GM23338 (cell line): ENCODE measurements around the gene ABCC9.

Experiments
- CREB1 ChIP-seq: fragments of 250-450 bp; sonication (Bioruptor Pico); IDR thresholded peaks from 2 replicates; pipeline ENCODE4 v1.5.0; 2020; ENCODE audit warnings: low read depth, mild to moderate bottlenecking, moderate library complexity
- EZH2 ChIP-seq: fragments of 200-600 bp; sonication (generic); IDR thresholded peaks from one replicate; pipeline ENCODE4 v1.8.0; 2017; ENCODE audit warnings: antibody characterized with exemption, mild to moderate bottlenecking, low read depth; ENCODE audit not compliant: unreplicated experiment
- EZH2phosphoT487 ChIP-seq: fragments of 200-600 bp; sonication (generic); IDR thresholded peaks from one replicate; pipeline ENCODE4 v1.8.1; 2018; ENCODE audit warnings: antibody characterized with exemption; ENCODE audit not compliant: unreplicated experiment
- POLR2AphosphoS5 ChIP-seq: IDR thresholded peaks from 2 replicates; pipeline ENCODE4 v1.6.1; 2016; ENCODE audit warnings: antibody characterized with exemption, low read depth
- REST ChIP-seq: IDR thresholded peaks from one replicate; pipeline ENCODE4 v1.6.1; 2018; ENCODE audit warnings: antibody characterized with exemption; ENCODE audit not compliant: unreplicated experiment
- STAT1 ChIP-seq: IDR thresholded peaks from one replicate; pipeline ENCODE4 v1.6.1; 2016; ENCODE audit warnings: antibody characterized with exemption; ENCODE audit not compliant: unreplicated experiment
- TF ChIP-seq, protein P1 (sequence below), 2 experiments: fragments of 200-600 bp in 1 of 2; sonication (generic) in 1 of 2; conservative IDR thresholded peaks; 2 replicates each; pipeline versions ENCODE4 v1.5.1 to v1.6.1; 2016 to 2017; ENCODE audit warnings: antibody characterized with exemption in 2 of 2, low read depth in 2 of 2, mild to moderate bottlenecking in 2 of 2, moderate library complexity in 1 of 2

DNA sequence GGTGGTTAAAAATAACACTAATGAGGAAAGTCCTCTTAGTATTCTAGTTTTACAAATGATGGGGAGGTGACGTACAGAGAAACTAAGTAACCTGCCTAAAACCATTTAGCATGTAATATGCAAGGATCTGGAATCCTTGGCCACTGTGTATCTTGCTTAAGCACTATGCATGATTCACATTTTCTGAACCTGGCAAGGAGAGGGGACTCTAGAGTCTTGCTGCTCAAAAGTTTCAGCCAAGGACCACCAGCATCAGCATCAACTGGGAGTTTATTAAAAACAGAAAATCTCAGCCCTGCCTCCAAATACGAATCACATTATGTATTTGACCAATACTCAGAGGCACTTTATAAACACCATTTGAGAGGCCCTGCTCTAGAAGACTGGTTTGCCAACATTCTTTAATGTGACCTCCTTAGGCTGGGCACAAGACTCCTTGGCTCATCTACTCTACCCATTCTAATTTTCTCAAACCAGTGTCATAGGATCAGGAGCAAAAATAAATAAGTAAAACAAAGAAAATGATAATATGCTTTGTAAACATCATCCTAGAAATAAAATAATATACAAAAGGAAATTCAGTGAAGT is 52.9 kb downstream of the ABCC9 start:
- TF ChIP-seq POLR2AphosphoS5 (no peak), EZH2phosphoT487 (no peak), EZH2 (no peak), REST (no peak), STAT1 (no peak), CREB1 (CRISPR knock-in tag) (no peak)
- TF ChIP-seq, protein P1, sequence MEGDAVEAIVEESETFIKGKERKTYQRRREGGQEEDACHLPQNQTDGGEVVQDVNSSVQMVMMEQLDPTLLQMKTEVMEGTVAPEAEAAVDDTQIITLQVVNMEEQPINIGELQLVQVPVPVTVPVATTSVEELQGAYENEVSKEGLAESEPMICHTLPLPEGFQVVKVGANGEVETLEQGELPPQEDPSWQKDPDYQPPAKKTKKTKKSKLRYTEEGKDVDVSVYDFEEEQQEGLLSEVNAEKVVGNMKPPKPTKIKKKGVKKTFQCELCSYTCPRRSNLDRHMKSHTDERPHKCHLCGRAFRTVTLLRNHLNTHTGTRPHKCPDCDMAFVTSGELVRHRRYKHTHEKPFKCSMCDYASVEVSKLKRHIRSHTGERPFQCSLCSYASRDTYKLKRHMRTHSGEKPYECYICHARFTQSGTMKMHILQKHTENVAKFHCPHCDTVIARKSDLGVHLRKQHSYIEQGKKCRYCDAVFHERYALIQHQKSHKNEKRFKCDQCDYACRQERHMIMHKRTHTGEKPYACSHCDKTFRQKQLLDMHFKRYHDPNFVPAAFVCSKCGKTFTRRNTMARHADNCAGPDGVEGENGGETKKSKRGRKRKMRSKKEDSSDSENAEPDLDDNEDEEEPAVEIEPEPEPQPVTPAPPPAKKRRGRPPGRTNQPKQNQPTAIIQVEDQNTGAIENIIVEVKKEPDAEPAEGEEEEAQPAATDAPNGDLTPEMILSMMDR (conservative IDR thresholded peaks at IDR 0.05; ENCODE audit: low read depth in 2 of 2) = no peak
